Spleen (tissue), 7 donors: ENCODE measurements around the gene CDH18.

Experiments used
- POLR2A ChIP-seq, 3 donors: fragments of 450-650 bp; IDR thresholded peaks; one replicate each; pipeline ENCODE4 v1.5.1; 2017; ENCODE audit warnings: antibody characterized with exemption in 3 of 3, mild to moderate bottlenecking in 1 of 3
- POLR2AphosphoS5 ChIP-seq, 3 donors: sonication (generic); formaldehyde crosslinking; IDR thresholded peaks; one replicate each; pipeline ENCODE4 v1.5.1; 2017; ENCODE audit warnings: antibody characterized with exemption in 3 of 3
- TF ChIP-seq, protein P1 (sequence below), 11 experiments: fragments of 200-600 bp in 7 of 11; fragments of 450-650 bp in 4 of 11; sonication (generic) in 4 of 11; IDR thresholded peaks in 8 of 11; conservative IDR thresholded peaks in 3 of 11; 1 replicate in 7 of 11; 2 replicates in 4 of 11; pipeline versions ENCODE4 v1.4.0 to v1.8.0; 2016 to 2021; ENCODE audit warnings: antibody characterized with exemption in 11 of 11, inconsistent platforms in 4 of 11, mild to moderate bottlenecking in 1 of 11
- donor health status: DM: no; HTN: no; CAD: no; lungs with moderate emphysema.
- donor health status: DM: no; HTN: no; CAD: no.
- donor health status: DM: no; HTN: no; CAD: no.

DNA sequence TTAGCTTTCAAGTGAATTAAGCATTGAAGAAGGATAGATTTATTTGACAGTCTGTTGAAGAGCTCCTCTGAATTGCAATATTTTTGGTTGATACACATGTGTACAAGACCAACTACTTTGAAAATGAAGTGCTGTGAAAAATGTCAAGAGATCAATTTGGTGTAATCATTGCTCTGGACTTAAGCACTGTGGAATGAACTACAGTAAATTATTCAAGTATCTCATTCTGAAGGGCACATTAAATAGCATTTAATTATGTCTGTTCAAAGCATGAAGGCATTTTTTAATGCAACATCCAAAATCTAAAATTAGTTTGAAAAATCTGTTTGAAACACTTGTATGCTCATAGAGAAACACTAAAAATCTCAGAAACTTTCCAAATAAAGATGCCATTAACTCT lies 107.5 kb downstream of the CDH18 start:
- TF ChIP-seq, protein P1, sequence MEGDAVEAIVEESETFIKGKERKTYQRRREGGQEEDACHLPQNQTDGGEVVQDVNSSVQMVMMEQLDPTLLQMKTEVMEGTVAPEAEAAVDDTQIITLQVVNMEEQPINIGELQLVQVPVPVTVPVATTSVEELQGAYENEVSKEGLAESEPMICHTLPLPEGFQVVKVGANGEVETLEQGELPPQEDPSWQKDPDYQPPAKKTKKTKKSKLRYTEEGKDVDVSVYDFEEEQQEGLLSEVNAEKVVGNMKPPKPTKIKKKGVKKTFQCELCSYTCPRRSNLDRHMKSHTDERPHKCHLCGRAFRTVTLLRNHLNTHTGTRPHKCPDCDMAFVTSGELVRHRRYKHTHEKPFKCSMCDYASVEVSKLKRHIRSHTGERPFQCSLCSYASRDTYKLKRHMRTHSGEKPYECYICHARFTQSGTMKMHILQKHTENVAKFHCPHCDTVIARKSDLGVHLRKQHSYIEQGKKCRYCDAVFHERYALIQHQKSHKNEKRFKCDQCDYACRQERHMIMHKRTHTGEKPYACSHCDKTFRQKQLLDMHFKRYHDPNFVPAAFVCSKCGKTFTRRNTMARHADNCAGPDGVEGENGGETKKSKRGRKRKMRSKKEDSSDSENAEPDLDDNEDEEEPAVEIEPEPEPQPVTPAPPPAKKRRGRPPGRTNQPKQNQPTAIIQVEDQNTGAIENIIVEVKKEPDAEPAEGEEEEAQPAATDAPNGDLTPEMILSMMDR (IDR thresholded peaks at IDR 0.05 in 8 of 11, conservative IDR thresholded peaks at IDR 0.05 in 3 of 11), result no peak
- TF ChIP-seq POLR2A (IDR thresholded peaks at IDR 0.05) (no peak), POLR2AphosphoS5 (IDR thresholded peaks at IDR 0.05) (no peak)
